HepG2 (cell line): ENCODE measurements around the gene LTA. TPM values are rescaled to one million over a fixed set of nuclear protein-coding genes. Genes with fewer than 3 reads are reported as not detected.

Experiments used
- AHDC1 ChIP-seq: sonication (generic); formaldehyde crosslinking; IDR thresholded peaks from 2 replicates; pipeline ENCODE4 v1.5.1; 2020; ENCODE audit warnings: mild to moderate bottlenecking, missing genetic modification reagents, borderline replicate concordance
- FOSL1 ChIP-seq: sonication (generic); formaldehyde crosslinking; IDR thresholded peaks from 2 replicates; pipeline ENCODE4 v1.9.0; 2021; ENCODE audit warnings: missing genetic modification reagents, borderline replicate concordance
- HIVEP1 ChIP-seq: sonication (generic); formaldehyde crosslinking; IDR thresholded peaks from 2 replicates; pipeline ENCODE4 v1.4.0; 2020; ENCODE audit warnings: mild to moderate bottlenecking, missing genetic modification reagents
- POLR2G ChIP-seq: fragments of 200-400 bp; formaldehyde crosslinking; IDR thresholded peaks from 2 replicates; pipeline ENCODE4 v1.6.1; 2018; ENCODE audit warnings: mild to moderate bottlenecking, low read depth, low read length, moderate library complexity
- THAP11 ChIP-seq: IDR thresholded peaks from 2 replicates; pipeline ENCODE4 v1.6.1; 2016; ENCODE audit warnings: missing biosample characterization, missing genetic modification reagents
- ZBTB7B ChIP-seq: sonication (generic); formaldehyde crosslinking; IDR thresholded peaks from 2 replicates; pipeline ENCODE4 v1.4.0; 2020; ENCODE audit warnings: missing genetic modification reagents
- ZNF335 ChIP-seq: sonication (generic); formaldehyde crosslinking; IDR thresholded peaks from 2 replicates; pipeline ENCODE4 v1.4.0; 2020; ENCODE audit warnings: missing genetic modification reagents
- ZNF501 ChIP-seq: sonication (generic); formaldehyde crosslinking; IDR thresholded peaks from 2 replicates; pipeline ENCODE4 v1.5.1; 2020; ENCODE audit warnings: mild to moderate bottlenecking, moderate library complexity, missing genetic modification reagents
- ZNF572 ChIP-seq: sonication (generic); formaldehyde crosslinking; IDR thresholded peaks from 2 replicates; pipeline ENCODE4 v1.5.1; 2020; ENCODE audit warnings: mild to moderate bottlenecking, missing genetic modification reagents
- ZNF773 ChIP-seq: sonication (generic); formaldehyde crosslinking; IDR thresholded peaks from 2 replicates; pipeline ENCODE4 v1.4.0; 2020; ENCODE audit warnings: missing genetic modification reagents, borderline replicate concordance
- polyA plus RNA-seq, 8 experiments: library from polyadenylated mRNA; depleted of rRNA in 3 of 8; stranded (reverse) in 7 of 8; unstranded in 1 of 8; fragments of >200 nt; fragmentation: Illumina TruSeq in 4 of 8; extraction: Trizol in 4 of 8; gene quantifications; 2 replicates each; pipeline versions ENCODE4 v1.2.1 to v1.2.3, GENCODE V29; 2011 to 2016; ENCODE audit warnings: low read depth in 4 of 8, missing spikeins in 1 of 8, mixed read lengths in 1 of 8; ENCODE audit not compliant: insufficient read depth in 1 of 8
- total RNA-seq, 5 experiments: library from RNA; depleted of rRNA; stranded (reverse); fragments of >200 nt; fragmentation: Illumina TruSeq; extraction: Trizol; gene quantifications; 2 replicates each; pipeline ENCODE4 v1.2.3, GENCODE V29; 2016; ENCODE audit warnings: low read depth in 1 of 5
- TF ChIP-seq, protein P1 (sequence below): sonication (generic); formaldehyde crosslinking; IDR thresholded peaks from 2 replicates; pipeline ENCODE4 v1.5.0; 2020; ENCODE audit warnings: missing genetic modification reagents
- TF ChIP-seq, protein P2 (sequence below): sonication (generic); formaldehyde crosslinking; IDR thresholded peaks from 2 replicates; pipeline ENCODE4 v1.9.0; 2022; ENCODE audit warnings: missing genetic modification reagents, mild to moderate bottlenecking, borderline replicate concordance
- TF ChIP-seq, protein P3 (sequence below): sonication (generic); formaldehyde crosslinking; IDR thresholded peaks from 2 replicates; pipeline ENCODE4 v1.4.0; 2020; ENCODE audit warnings: missing genetic modification reagents
- TF ChIP-seq, protein P4 (sequence below): IDR thresholded peaks from 2 replicates; pipeline ENCODE4 v1.6.1; 2016; ENCODE audit warnings: low read depth

The LTA gene
- total and polyA plus RNA-seq, 2 of the 13 experiments (the other 11 are each of a cell fraction or from before 2014, with no cell fraction given) = 0.09 TPM; not detected in 1

DNA sequence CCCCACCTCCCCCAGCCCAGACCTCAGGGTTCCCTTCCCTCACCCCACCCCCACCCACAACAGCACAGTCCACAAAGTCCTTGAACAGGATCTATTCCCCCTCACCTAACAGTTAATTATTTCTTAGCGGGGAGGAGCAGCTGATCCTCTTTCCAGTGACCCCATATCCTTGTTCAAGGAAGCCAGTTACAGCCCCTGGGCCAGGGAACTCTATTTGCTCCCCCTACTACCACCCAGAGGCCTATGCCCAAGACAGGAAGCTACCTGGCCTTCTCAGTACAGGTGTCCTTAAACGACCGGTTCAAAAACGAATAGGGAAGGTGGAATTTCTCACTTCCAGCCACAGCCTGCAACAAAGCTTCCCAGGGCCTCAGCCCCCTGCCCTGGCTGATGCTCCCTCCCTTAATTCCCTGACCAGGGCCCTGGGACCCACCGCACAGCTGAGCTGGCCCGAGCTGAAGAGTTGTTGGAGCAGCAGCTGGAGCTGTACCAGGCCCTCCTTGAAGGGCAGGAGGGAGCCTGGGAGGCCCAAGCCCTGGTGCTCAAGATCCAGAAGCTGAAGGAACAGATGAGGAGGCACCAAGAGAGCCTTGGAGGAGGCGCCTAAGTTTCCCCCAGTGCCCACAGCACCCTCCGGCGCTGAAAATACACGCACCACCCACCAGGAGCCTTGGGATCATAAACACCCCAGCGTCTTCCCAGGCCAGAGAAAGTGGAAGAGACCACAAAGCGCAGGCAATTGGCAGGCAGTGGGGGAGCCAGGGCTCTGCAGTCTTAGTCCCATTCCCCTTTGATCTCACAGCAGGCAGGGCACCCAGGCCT is 42.5 kb upstream of the LTA start (continued):
- no peak; the same call in 1 of the 2 replicates for TF ChIP-seq ZNF335 (CRISPR knock-in tag)
- TF ChIP-seq, protein P1, sequence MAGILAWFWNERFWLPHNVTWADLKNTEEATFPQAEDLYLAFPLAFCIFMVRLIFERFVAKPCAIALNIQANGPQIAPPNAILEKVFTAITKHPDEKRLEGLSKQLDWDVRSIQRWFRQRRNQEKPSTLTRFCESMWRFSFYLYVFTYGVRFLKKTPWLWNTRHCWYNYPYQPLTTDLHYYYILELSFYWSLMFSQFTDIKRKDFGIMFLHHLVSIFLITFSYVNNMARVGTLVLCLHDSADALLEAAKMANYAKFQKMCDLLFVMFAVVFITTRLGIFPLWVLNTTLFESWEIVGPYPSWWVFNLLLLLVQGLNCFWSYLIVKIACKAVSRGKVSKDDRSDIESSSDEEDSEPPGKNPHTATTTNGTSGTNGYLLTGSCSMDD = 0 out of 2 replicates have a peak, but pooled peaks have one; percentile 49
- TF ChIP-seq POLR2G = peak; percentile 83
- no peak; the same call in 1 of the 2 replicates for TF ChIP-seq AHDC1
- TF ChIP-seq, protein P2, sequence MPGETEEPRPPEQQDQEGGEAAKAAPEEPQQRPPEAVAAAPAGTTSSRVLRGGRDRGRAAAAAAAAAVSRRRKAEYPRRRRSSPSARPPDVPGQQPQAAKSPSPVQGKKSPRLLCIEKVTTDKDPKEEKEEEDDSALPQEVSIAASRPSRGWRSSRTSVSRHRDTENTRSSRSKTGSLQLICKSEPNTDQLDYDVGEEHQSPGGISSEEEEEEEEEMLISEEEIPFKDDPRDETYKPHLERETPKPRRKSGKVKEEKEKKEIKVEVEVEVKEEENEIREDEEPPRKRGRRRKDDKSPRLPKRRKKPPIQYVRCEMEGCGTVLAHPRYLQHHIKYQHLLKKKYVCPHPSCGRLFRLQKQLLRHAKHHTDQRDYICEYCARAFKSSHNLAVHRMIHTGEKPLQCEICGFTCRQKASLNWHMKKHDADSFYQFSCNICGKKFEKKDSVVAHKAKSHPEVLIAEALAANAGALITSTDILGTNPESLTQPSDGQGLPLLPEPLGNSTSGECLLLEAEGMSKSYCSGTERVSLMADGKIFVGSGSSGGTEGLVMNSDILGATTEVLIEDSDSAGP (CRISPR knock-in tag) = peak; percentile 67; the same call in 1 of the 2 replicates
- 0 out of 2 replicates have a peak, but pooled peaks have one; percentile 13 for TF ChIP-seq FOSL1 (CRISPR knock-in tag)
- TF ChIP-seq ZNF501 (CRISPR knock-in tag) = 0 out of 2 replicates have a peak, but pooled peaks have one; percentile 16
- peak; percentile 55; the same call in 1 of the 2 replicates for TF ChIP-seq ZNF572 (CRISPR knock-in tag)
- 0 out of 2 replicates have a peak, but pooled peaks have one; percentile 37 for TF ChIP-seq ZNF773 (CRISPR knock-in tag)
- TF ChIP-seq THAP11 (CRISPR knock-in tag) = peak; percentile 35
- TF ChIP-seq, protein P3, sequence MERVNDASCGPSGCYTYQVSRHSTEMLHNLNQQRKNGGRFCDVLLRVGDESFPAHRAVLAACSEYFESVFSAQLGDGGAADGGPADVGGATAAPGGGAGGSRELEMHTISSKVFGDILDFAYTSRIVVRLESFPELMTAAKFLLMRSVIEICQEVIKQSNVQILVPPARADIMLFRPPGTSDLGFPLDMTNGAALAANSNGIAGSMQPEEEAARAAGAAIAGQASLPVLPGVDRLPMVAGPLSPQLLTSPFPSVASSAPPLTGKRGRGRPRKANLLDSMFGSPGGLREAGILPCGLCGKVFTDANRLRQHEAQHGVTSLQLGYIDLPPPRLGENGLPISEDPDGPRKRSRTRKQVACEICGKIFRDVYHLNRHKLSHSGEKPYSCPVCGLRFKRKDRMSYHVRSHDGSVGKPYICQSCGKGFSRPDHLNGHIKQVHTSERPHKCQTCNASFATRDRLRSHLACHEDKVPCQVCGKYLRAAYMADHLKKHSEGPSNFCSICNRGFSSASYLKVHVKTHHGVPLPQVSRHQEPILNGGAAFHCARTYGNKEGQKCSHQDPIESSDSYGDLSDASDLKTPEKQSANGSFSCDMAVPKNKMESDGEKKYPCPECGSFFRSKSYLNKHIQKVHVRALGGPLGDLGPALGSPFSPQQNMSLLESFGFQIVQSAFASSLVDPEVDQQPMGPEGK (CRISPR knock-in tag) = peak; percentile 50
- peak; percentile 82; the same call in 1 of the 2 replicates for TF ChIP-seq ZBTB7B
- 0 out of 2 replicates have a peak, but pooled peaks have one; percentile 7 for TF ChIP-seq HIVEP1 (CRISPR knock-in tag)
- TF ChIP-seq, protein P4, sequence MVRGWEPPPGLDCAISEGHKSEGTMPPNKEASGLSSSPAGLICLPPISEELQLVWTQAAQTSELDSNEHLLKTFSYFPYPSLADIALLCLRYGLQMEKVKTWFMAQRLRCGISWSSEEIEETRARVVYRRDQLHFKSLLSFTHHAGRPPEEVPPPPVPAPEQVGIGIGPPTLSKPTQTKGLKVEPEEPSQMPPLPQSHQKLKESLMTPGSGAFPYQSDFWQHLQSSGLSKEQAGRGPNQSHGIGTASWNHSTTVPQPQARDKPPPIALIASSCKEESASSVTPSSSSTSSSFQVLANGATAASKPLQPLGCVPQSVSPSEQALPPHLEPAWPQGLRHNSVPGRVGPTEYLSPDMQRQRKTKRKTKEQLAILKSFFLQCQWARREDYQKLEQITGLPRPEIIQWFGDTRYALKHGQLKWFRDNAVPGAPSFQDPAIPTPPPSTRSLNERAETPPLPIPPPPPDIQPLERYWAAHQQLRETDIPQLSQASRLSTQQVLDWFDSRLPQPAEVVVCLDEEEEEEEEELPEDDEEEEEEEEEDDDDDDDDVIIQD (CRISPR knock-in tag) = no peak
